ENCODE measurements around the gene ADAMTS17.

DNA sequence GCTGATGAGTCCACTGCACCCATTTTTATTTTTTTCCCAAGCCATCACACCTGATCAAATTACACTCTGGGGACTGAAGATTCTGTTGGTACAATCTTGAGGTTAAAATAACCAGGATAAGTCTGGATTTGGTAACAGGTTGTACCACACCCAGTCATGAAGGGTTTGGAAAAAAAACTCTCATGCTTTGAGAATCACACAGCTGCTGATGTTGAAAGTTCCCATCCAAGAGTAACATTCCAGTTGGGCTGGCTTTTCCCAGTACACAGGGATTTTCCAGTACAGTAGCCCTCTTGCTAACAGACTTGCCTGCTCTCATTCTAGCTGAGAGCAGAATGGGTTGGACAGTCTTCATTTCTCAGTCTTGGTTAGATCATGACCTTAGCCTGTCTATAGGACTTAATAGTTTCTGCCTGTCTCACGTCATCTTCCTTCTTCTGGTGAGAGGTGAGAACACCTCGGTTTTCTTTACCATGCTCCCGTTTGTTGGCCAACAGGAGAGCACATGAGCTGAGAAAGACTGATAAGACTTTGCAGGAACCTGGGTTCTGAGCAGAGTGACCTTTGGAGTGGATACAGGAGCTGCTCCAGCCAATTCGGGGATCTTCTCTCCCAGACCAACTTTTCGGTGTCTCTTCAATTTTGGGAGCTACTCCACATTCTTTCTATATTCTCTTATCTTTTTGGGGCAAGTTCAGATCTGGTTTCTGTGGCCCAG, 308.5 kb downstream of the ADAMTS17 start:
- TF ChIP-seq, protein P1, sequence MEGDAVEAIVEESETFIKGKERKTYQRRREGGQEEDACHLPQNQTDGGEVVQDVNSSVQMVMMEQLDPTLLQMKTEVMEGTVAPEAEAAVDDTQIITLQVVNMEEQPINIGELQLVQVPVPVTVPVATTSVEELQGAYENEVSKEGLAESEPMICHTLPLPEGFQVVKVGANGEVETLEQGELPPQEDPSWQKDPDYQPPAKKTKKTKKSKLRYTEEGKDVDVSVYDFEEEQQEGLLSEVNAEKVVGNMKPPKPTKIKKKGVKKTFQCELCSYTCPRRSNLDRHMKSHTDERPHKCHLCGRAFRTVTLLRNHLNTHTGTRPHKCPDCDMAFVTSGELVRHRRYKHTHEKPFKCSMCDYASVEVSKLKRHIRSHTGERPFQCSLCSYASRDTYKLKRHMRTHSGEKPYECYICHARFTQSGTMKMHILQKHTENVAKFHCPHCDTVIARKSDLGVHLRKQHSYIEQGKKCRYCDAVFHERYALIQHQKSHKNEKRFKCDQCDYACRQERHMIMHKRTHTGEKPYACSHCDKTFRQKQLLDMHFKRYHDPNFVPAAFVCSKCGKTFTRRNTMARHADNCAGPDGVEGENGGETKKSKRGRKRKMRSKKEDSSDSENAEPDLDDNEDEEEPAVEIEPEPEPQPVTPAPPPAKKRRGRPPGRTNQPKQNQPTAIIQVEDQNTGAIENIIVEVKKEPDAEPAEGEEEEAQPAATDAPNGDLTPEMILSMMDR (IDR thresholded peaks at IDR 0.05; ENCODE audit: low read depth, low read length, poor library complexity, severe bottlenecking) = no peak
- no peak for TF ChIP-seq EZH2phosphoT487 (IDR thresholded peaks at IDR 0.05; ENCODE audit: borderline replicate concordance, low read length)

Measured in DOHH2 (cell line).